Measurements from ENCODE around the gene APOL5. TPM values are rescaled to one million over a fixed set of nuclear protein-coding genes. Genes with fewer than 3 reads are reported as not detected.

APOL5 gene
- total and polyA plus RNA-seq, 7 donors = not detected

DNA sequence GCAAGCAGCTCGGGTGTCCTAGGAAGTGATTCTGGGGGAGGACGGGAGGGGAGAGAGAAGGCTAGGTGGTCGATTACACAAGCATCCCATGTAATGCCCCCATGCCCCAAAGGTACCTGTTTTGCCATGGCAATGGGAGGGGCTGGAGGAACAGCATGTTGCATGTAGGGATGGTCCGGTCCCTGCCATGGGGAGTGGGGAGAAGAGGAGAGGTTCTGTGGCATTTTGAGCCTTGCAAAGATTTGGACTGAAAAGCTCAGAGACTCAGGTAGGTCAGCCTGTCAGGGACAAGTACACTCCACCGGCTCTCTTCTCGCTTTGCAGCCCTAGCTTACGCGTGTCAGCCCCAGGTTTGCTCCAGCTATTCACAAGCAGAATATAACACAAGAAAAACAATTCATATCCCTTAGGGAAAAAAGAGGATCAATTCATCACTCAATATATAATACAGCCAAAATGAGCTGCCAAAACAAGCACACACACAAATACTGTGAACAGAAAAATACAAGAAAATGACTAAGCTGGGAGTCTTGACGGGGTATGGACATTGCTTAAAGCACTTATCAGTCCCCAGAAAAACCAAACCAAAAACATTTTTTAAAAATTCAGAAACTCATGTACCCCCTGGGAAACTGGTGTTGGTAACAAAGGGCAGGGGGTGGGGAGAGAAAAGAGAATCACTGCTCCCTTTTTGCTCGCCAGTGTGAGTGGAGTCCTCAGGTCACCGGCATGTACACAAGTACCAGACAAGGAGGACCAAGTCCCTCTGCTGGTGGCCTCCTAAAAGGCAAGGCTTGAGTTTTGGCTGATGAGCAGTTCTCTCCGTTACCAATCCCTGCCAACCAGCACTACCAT is 21.6 kb downstream of the APOL5 start:
- peaks cover 0 to 8% (median 3%) of the 10 kb centered on the region in 4 donors for H3K4me1 ChIP-seq
- peaks cover 0 to 59% (median 9%) of the 10 kb centered on the region in 4 donors for H3K36me3 ChIP-seq
- TF ChIP-seq POLR2A (IDR thresholded peaks at IDR 0.05) (no peak), POLR2AphosphoS5 (IDR thresholded peaks at IDR 0.05) (peak in 1 of 4 donors; percentile 18)
- TF ChIP-seq, protein P1, sequence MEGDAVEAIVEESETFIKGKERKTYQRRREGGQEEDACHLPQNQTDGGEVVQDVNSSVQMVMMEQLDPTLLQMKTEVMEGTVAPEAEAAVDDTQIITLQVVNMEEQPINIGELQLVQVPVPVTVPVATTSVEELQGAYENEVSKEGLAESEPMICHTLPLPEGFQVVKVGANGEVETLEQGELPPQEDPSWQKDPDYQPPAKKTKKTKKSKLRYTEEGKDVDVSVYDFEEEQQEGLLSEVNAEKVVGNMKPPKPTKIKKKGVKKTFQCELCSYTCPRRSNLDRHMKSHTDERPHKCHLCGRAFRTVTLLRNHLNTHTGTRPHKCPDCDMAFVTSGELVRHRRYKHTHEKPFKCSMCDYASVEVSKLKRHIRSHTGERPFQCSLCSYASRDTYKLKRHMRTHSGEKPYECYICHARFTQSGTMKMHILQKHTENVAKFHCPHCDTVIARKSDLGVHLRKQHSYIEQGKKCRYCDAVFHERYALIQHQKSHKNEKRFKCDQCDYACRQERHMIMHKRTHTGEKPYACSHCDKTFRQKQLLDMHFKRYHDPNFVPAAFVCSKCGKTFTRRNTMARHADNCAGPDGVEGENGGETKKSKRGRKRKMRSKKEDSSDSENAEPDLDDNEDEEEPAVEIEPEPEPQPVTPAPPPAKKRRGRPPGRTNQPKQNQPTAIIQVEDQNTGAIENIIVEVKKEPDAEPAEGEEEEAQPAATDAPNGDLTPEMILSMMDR (IDR thresholded peaks at IDR 0.05) = peak in 3 of 4 experiments; percentile 17 to 30 (median 29)
- no peak overlapping the region for H3K27ac ChIP-seq
- 92 to 93% methylated on average over 12 of the region's 12 CpGs for WGBS, 2 donors
- H3K9me3 ChIP-seq = no peaks in the 10 kb centered on the region
- intact Hi-C loops (cut with DNase I) = no loop called here
- DNase-seq = no peak
- no peak overlapping the region for H3K4me3 ChIP-seq
- no peaks in the 10 kb centered on the region for H3K27me3 ChIP-seq

DNA sequence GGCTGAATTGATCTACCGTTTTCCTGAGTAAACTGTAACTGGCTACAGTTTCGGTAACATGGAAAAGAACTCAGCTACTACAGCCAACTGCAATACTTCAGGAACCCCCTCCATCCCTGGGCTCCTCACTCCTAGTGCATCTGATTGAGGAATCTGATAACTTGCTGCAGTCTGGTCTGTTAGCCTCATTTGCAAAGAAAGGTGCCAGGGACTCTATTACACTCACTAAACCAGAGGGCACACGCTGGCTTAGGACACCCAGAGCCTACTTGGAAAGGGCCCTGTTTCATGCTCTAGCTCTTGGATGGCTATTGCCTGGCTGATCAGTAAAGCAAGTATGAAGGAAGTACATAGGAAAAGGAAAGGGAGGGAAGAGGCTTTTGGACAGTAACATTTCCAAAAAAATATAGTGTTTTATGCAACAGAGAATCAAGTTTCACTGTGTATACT is 22.3 kb downstream of the APOL5 start:
- Histone ChIP-seq H3K36me3 (peaks cover 0 to 66% (median 11%) of the 10 kb centered on the region in 4 donors), H3K4me3 (no peak overlapping the region), H3K9me3 (no peaks in the 10 kb centered on the region), H3K27me3 (no peaks in the 10 kb centered on the region), H3K27ac (no peak overlapping the region), H3K4me1 (peaks cover 0 to 8% (median 2%) of the 10 kb centered on the region in 4 donors)
- 86 to 87% methylated on average over 3 of the region's 3 CpGs for WGBS, 2 donors
- TF ChIP-seq, protein P1 (IDR thresholded peaks at IDR 0.05) = peak in 1 of 4 experiments; percentile 0
- no peak for TF ChIP-seq EP300 (IDR thresholded peaks at IDR 0.05)
- no peak for TF ChIP-seq POLR2A (IDR thresholded peaks at IDR 0.05)
- no peak for TF ChIP-seq POLR2AphosphoS5 (IDR thresholded peaks at IDR 0.05)
- DNase-seq = no peak
- intact Hi-C loops (cut with DNase I) = loop anchor here (5.0 kb wide), 2 partner anchors 113 to 177 kb away; no protein-coding TSS in a partner anchor

DNA sequence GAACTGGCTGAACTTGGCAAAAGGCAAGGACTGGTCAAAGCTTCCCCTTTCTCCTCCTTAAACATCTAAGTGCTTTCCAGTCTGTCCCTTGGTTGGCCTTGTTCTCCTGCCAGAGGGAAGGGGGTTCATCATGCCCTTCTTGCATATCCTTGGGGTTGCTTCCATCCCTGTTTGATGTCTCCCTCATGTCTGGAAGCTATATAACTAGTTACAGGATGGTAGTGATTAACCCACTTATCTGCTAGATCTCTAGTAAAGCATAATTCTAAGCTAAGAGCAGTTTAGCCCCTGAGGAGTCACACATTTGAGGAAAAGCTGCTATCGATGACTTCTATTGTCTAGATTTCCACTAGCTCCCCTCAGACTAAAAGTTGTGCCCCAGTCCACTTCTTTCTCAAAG is 22.9 kb downstream of the APOL5 start:
- no peak overlapping the region for H3K4me3 ChIP-seq
- peaks cover 0 to 8% (median 2%) of the 10 kb centered on the region in 4 donors for H3K4me1 ChIP-seq
- DNase-seq = no peak
- TF ChIP-seq POLR2A (IDR thresholded peaks at IDR 0.05) (no peak), POLR2AphosphoS5 (IDR thresholded peaks at IDR 0.05) (peak in 1 of 4 donors; percentile 10)
- intact Hi-C loops (cut with DNase I) = loop anchor here (5.0 kb wide), 2 partner anchors 113 to 177 kb away; no protein-coding TSS in a partner anchor
- H3K27ac ChIP-seq = no peak overlapping the region
- H3K27me3 ChIP-seq = no peaks in the 10 kb centered on the region
- WGBS, 2 donors = 91 to 96% methylated on average over 1 of the region's 1 CpG
- no peaks in the 10 kb centered on the region for H3K9me3 ChIP-seq
- peaks cover 0 to 72% (median 17%) of the 10 kb centered on the region in 4 donors for H3K36me3 ChIP-seq

DNA sequence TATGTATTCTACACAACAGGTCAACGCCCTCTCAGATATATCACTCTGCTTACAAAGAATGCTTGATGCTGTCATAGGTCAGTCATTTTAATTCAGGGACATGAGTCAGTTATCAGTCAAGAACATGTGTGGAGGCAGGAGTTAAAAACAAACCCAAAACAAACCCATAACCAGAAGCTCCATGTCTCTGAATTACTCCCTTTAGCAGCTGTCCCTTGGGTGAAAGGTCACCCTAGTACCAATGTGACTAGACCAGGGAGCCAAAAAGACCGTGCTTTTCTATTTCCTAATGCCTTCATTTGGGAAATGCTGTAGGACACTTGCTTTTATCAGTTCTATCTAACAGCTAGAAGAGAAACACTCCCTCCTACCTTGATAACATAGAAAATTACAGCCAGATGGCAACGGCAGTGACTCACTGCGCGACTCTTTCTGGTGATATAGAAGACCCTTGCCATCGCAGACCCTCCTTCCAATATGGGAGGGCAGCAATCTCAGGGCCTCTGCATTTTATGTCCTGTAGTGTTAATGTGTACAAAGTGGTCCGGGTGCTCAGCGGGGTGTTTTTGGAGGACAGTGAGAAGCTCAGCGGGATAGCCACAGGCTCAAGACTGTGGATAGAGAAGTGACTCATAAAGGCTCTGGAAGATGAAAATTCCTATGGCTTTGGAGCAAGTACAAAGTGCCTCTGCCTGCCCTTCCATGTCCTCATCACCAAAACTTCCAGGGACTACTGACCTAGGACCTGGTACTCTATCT is 24.8 kb downstream of the APOL5 start:
- Histone ChIP-seq H3K9me3 (no peaks in the 10 kb centered on the region), H3K27me3 (no peaks in the 10 kb centered on the region), H3K4me1 (peaks cover 0 to 18% (median 13%) of the 10 kb centered on the region in 4 donors), H3K36me3 (peaks cover 0 to 74% (median 19%) of the 10 kb centered on the region in 4 donors), H3K4me3 (no peak overlapping the region), H3K27ac (peak overlapping the region in 1 of 4 donors; percentile 16)
- WGBS, 2 donors = 87% methylated on average over 9 of the region's 9 CpGs
- TF ChIP-seq, protein P1 (IDR thresholded peaks at IDR 0.05) = no peak
- TF ChIP-seq POLR2A (IDR thresholded peaks at IDR 0.05) (no peak), EP300 (IDR thresholded peaks at IDR 0.05) (no peak), POLR2AphosphoS5 (IDR thresholded peaks at IDR 0.05) (peak in 1 of 4 donors; percentile 7)
- intact Hi-C loops (cut with DNase I) = loop anchor here (5.0 kb wide), 2 partner anchors 115 to 175 kb away; no protein-coding TSS in a partner anchor
- DNase-seq = no peak
